Measurements from ENCODE around the gene UNC13B. TPM values are rescaled to one million over a fixed set of nuclear protein-coding genes. Genes with fewer than 3 reads are reported as not detected.
A peak's percentile ranks its signal among the peaks of the same experiment; 100 is the strongest.

Gene UNC13B
- total RNA-seq, 4 donors from 2014 or later: 28.0 to 39.3 (median 34.3) TPM

DNA sequence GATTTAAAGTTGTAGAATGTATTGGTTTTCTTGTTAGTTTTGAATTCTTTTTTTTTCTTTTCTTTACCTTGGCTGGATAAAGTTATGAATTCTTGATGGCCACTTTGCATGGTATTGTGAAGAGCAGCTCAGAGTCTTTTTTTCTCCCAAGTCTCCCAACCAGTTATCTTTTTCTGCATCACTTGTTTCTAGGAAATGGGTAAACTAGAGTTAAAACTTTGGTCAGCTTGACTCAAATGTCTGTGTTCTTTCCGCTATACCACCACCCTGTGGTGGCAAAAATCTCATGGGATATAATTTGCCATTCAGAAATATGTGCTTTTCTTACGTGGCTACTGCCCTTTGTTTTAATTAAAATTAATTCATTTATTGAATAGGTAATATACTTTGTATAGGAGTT lies 113.2 kb downstream of the UNC13B start:
- no peaks in the 10 kb centered on the region for H3K27me3 ChIP-seq
- TF ChIP-seq, protein P1, sequence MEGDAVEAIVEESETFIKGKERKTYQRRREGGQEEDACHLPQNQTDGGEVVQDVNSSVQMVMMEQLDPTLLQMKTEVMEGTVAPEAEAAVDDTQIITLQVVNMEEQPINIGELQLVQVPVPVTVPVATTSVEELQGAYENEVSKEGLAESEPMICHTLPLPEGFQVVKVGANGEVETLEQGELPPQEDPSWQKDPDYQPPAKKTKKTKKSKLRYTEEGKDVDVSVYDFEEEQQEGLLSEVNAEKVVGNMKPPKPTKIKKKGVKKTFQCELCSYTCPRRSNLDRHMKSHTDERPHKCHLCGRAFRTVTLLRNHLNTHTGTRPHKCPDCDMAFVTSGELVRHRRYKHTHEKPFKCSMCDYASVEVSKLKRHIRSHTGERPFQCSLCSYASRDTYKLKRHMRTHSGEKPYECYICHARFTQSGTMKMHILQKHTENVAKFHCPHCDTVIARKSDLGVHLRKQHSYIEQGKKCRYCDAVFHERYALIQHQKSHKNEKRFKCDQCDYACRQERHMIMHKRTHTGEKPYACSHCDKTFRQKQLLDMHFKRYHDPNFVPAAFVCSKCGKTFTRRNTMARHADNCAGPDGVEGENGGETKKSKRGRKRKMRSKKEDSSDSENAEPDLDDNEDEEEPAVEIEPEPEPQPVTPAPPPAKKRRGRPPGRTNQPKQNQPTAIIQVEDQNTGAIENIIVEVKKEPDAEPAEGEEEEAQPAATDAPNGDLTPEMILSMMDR (IDR thresholded peaks at IDR 0.05): no peak
- TF ChIP-seq POLR2A (IDR thresholded peaks at IDR 0.05) (no peak), EP300 (IDR thresholded peaks at IDR 0.05) (no peak)
- H3K36me3 ChIP-seq: no peaks in the 10 kb centered on the region
- no peak overlapping the region for H3K4me3 ChIP-seq
- 54 to 56% methylated on average over 2 of the region's 2 CpGs for WGBS, 2 donors
- no peaks in the 10 kb centered on the region for H3K9me3 ChIP-seq
- H3K27ac ChIP-seq: no peak overlapping the region
- no peak for DNase-seq (ENCODE audit: low spot score in 2 of 2)
- peaks cover 0 to 18% (median 9%) of the 10 kb centered on the region in 4 donors for H3K4me1 ChIP-seq

DNA sequence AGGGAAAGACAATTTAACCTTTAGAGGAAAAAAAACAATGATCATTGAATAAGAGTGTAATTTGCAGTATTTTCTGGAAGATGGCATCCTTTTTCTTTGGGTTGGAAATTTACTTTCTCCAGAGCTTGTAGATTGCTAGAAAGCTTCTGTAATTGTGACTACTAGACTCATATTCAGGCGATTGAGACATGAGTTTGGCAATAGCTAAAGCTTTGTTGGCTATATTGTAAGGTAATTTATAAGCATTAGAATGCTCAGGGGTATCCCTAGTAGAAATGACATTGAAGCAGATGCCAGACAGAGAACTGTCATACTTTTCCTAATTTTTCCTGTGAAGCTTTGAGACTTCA lies 115.3 kb downstream of the UNC13B start:
- no peak for DNase-seq (ENCODE audit: low spot score in 2 of 2)
- H3K27ac ChIP-seq: peak overlapping the region in 3 of 4 donors; percentile 17 to 82 (median 76)
- peaks cover 0 to 18% (median 9%) of the 10 kb centered on the region in 4 donors for H3K4me1 ChIP-seq
- no peaks in the 10 kb centered on the region for H3K27me3 ChIP-seq
- 31 to 39% methylated on average over 1 of the region's 1 CpG for WGBS, 2 donors
- peak overlapping the region in 2 of 4 donors; percentile 7 to 36 for H3K4me3 ChIP-seq
- TF ChIP-seq EP300 (IDR thresholded peaks at IDR 0.05): no peak
- TF ChIP-seq POLR2A (IDR thresholded peaks at IDR 0.05): no peak
- TF ChIP-seq, protein P1 (IDR thresholded peaks at IDR 0.05): no peak
- no peaks in the 10 kb centered on the region for H3K9me3 ChIP-seq
- H3K36me3 ChIP-seq: no peaks in the 10 kb centered on the region

DNA sequence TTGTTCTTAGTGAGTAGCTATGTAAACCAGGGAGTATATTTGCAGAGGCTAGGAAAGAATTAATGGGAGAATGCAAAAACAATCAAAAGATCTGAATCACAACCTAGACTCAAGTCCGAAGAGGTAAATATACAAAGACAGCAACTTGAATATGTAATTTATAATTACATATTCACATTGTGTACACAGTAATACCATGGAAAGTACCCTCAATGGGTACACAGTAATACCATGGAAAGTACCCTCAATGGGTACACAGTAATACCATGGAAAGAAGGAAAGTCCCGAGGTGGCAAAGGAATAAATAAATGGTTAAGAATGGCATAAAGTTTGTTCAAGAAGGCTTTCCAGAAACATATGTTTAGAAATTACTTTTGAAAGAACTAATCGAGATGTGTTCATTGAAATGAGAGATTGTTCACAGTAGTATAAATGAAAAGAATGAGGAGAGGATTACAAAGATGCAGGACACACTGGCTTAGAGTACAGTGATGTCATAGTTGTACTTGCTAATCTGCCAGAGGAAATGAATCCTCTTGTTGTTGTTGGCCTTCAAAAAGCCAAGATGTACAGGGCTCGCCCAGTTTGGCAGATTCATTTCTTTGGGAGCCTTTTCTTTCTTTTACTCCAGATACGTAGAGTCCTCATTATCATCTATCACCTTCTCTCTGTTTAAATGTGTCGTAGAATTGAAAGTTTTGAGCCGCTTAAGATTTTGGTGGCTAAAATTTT lies 116.0 kb downstream of the UNC13B start:
- Histone ChIP-seq H3K27ac (peak overlapping the region in 2 of 4 donors; percentile 76 to 82), H3K27me3 (no peaks in the 10 kb centered on the region), H3K4me1 (peaks cover 0 to 18% (median 9%) of the 10 kb centered on the region in 4 donors), H3K36me3 (no peaks in the 10 kb centered on the region), H3K9me3 (no peaks in the 10 kb centered on the region), H3K4me3 (no peak overlapping the region)
- WGBS, 2 donors: 49 to 52% methylated on average over 7 of the region's 7 CpGs
- peak in 1 of 2 donors; percentile 33 for DNase-seq (ENCODE audit: low spot score in 2 of 2)
- TF ChIP-seq, protein P1 (IDR thresholded peaks at IDR 0.05): no peak
- TF ChIP-seq EP300 (IDR thresholded peaks at IDR 0.05) (peak in 1 of 2 donors; percentile 60), POLR2A (IDR thresholded peaks at IDR 0.05) (no peak)

DNA sequence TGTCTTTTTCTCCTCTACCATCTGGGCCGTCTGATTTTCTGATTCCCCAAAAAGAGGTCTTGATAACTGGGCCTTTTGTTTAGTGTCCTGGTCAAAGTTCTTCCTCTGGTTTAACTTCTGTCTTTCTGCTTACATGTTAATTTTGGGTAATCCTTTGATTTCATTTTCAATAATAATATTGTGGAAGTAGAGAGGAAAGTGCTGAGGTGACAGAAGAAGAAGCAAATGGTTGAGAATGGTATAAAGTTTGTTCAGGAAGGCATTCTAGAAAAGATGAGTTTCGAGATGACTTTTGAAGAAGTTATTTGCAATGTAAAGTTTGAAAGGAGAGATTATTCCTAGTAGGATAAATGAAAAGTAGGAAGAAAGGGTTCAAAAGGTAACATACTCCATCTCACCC lies 118.1 kb downstream of the UNC13B start:
- H3K4me1 ChIP-seq: peaks cover 0 to 18% (median 9%) of the 10 kb centered on the region in 4 donors
- H3K27ac ChIP-seq: no peak overlapping the region
- no peak for DNase-seq (ENCODE audit: low spot score in 2 of 2)
- 71 to 77% methylated on average over 2 of the region's 2 CpGs for WGBS, 2 donors
- no peaks in the 10 kb centered on the region for H3K36me3 ChIP-seq
- TF ChIP-seq, protein P1 (IDR thresholded peaks at IDR 0.05): no peak
- TF ChIP-seq EP300 (IDR thresholded peaks at IDR 0.05) (no peak), POLR2A (IDR thresholded peaks at IDR 0.05) (no peak)
- H3K9me3 ChIP-seq: no peaks in the 10 kb centered on the region
- no peaks in the 10 kb centered on the region for H3K27me3 ChIP-seq
- no peak overlapping the region for H3K4me3 ChIP-seq

DNA sequence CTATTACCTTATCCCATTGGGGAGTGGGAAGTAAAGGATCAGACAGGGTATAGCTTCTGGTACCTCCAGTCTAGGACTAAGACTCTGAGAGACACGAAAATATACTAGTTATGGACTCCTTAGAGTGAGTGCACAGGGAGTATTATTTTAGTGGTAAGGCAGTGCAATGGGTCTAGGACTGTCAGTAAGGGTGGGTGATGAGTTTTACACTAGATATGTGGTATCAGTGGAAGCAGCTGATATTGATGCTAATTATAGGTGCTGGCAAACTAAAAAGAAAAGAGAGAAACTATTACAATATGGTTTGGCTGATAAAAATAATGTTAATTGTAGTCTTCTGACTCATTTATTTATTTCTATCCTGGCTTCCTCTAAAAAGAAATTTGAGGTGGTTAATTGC lies 118.6 kb downstream of the UNC13B start:
- H3K4me3 ChIP-seq: no peak overlapping the region
- TF ChIP-seq POLR2A (IDR thresholded peaks at IDR 0.05) (no peak), EP300 (IDR thresholded peaks at IDR 0.05) (no peak)
- TF ChIP-seq, protein P1 (IDR thresholded peaks at IDR 0.05): no peak
- H3K27me3 ChIP-seq: no peaks in the 10 kb centered on the region
- H3K27ac ChIP-seq: no peak overlapping the region
- no peak for DNase-seq (ENCODE audit: low spot score in 2 of 2)
- no peaks in the 10 kb centered on the region for H3K36me3 ChIP-seq
- H3K9me3 ChIP-seq: no peaks in the 10 kb centered on the region
- H3K4me1 ChIP-seq: peaks cover 0 to 18% (median 9%) of the 10 kb centered on the region in 4 donors
- WGBS, 2 donors: 75 to 77% methylated on average over 1 of the region's 1 CpG
